OCI-LY7 (cell line): Measurements from ENCODE around the gene SLFN12L. TPM values are rescaled to one million over a fixed set of nuclear protein-coding genes. Genes with fewer than 3 reads are reported as not detected.
"Not testable (repeated sequence)": the region's sequence is repeated elsewhere in the genome, so short reads cannot be mapped to it uniquely, and the experiment has no call there.

Experiments
- BruUV-seq: library from RNA; stranded (reverse); fragments of 400-500 nt; replicated peaks from 2 replicates; lab custom pipeline; 2021; lab: Mats Ljungman, UMichigan
- CTCF ChIA-PET: fragments of 300-600 bp; sonication (Branson Sonifier 250); formaldehyde crosslinking; loops from one replicate; lab custom pipeline; 2022; ENCODE audit warnings: antibody characterized with exemption; ENCODE audit not compliant: unreplicated experiment; lab: Charles Lee
- POLR2A ChIA-PET: fragments of 300-600 bp; sonication (Branson Sonifier 250); formaldehyde crosslinking; loops from one replicate; lab custom pipeline; 2022; ENCODE audit warnings: antibody characterized with exemption; lab: Charles Lee
- DNase-seq: peaks from one replicate; pipeline ENCODE4 v3.0.0-alpha.2; 2015; ENCODE audit warnings: low spot score
- H2AFZ ChIP-seq: fragments of 200-600 bp; sonication (generic), shearing (Covaris generic); 2 replicates; pipeline ENCODE4 v1.6.1; 2014; ENCODE audit warnings: mild to moderate bottlenecking, antibody characterized with exemption, low read length, moderate library complexity
- H3K27ac ChIP-seq: fragments of 200-600 bp; sonication (generic); 2 replicates; pipeline ENCODE4 v1.5.1; 2014; ENCODE audit warnings: mixed run types, low read depth, mild to moderate bottlenecking, moderate library complexity, low read length, inconsistent platforms; ENCODE audit not compliant: poor library complexity, severe bottlenecking
- H3K36me3 ChIP-seq: fragments of 200-600 bp; sonication (generic); 2 replicates; pipeline ENCODE4 v1.6.1; 2014; ENCODE audit warnings: mild to moderate bottlenecking, antibody characterized with exemption, low read length, moderate library complexity, mixed read lengths; ENCODE audit not compliant: insufficient read depth
- H3K4me1 ChIP-seq: fragments of 200-600 bp; sonication (generic); 2 replicates; pipeline ENCODE4 v1.5.1; 2014; ENCODE audit warnings: mild to moderate bottlenecking, low read length; ENCODE audit not compliant: insufficient read depth, poor library complexity, severe bottlenecking
- H3K4me2 ChIP-seq: fragments of 200-600 bp; sonication (generic); 2 replicates; pipeline ENCODE4 v1.6.1; 2014; ENCODE audit warnings: mild to moderate bottlenecking, low read length
- H3K4me3 ChIP-seq: fragments of 200-600 bp; sonication (generic); 2 replicates; pipeline ENCODE4 v1.5.1; 2014; ENCODE audit warnings: mild to moderate bottlenecking, low read depth, low read length; ENCODE audit not compliant: poor library complexity, severe bottlenecking
- H3K79me2 ChIP-seq: fragments of 200-600 bp; sonication (generic); 2 replicates; pipeline ENCODE4 v1.6.1; 2016; ENCODE audit warnings: low read depth, mild to moderate bottlenecking, low read length, moderate library complexity, mixed read lengths; ENCODE audit not compliant: insufficient read depth
- H3K9me2 ChIP-seq: fragments of 200-600 bp; sonication (generic); 2 replicates; pipeline ENCODE4 v1.6.1; 2016; ENCODE audit warnings: mild to moderate bottlenecking, low read length, mixed read lengths; ENCODE audit not compliant: insufficient read depth
- H3K9me3 ChIP-seq: fragments of 200-600 bp; sonication (generic); 2 replicates; pipeline ENCODE4 v1.6.1; 2014; ENCODE audit warnings: mild to moderate bottlenecking, mixed run types, low read length, mixed read lengths
- H4K20me1 ChIP-seq: fragments of 200-600 bp; sonication (generic); 2 replicates; pipeline ENCODE4 v1.6.1; 2014; ENCODE audit warnings: mild to moderate bottlenecking, antibody characterized with exemption, low read length, moderate library complexity, mixed read lengths; ENCODE audit not compliant: insufficient read depth
- EZH2phosphoT487 ChIP-seq: fragments of 200-600 bp; sonication (generic); IDR thresholded peaks from 2 replicates; pipeline ENCODE4 v1.6.1; 2018; ENCODE audit warnings: low read depth, borderline replicate concordance, mild to moderate bottlenecking, mixed run types, antibody characterized with exemption, low read length, moderate library complexity, mixed read lengths
- intact Hi-C: fragments of 100-400 bp; cut with micrococcal nuclease; formaldehyde crosslinking; loops from one replicate; pipeline ENCODE4 v1.10.0; 2022; ENCODE audit not compliant: unreplicated experiment
- total RNA-seq, 2 experiments: library from RNA; depleted of rRNA in 1 of 2; stranded (reverse); fragments of >200 nt in 1 of 2; shearing (Covaris generic) in 1 of 2; gene quantifications; 2 replicates each; pipeline ENCODE4 v1.2.3, GENCODE V29; 2014 to 2022
- TF ChIP-seq, protein P1 (sequence below): fragments of 200-600 bp; sonication (generic); conservative IDR thresholded peaks from 2 replicates; pipeline ENCODE4 v1.5.1; 2014; ENCODE audit warnings: mild to moderate bottlenecking, antibody characterized with exemption, low read length, moderate library complexity, mixed read lengths

The SLFN12L gene
- total RNA-seq, 2 experiments from 2014 or later: not detected

DNA sequence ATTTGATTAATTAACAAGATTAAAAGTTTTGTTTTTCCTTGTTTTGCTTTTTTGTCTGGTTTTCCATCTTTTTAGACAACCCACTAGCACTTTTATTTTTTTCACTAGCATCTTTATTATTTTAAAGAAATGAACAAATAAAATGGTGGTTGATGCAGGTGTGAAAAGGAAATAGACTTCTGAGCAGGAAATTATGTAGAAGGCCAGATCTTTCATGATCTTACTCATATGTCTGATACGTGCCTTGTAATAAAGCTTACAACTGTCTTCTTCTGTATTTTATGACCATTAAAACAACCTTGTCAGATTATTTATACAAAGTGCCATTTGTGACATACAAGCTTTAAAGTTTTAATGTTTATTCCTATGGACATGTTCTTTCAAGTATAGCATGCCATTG, 6.3 kb downstream of the SLFN12L start:
- no peak overlapping the region for H3K4me3 ChIP-seq
- intact Hi-C loops: loop anchor here (10.0 kb wide), 1 partner anchor 356 kb away; no protein-coding TSS in a partner anchor
- BruUV-seq: no TSS peak

GRCh38 chr17:35529866-35530265, 7.6 kb downstream of the SLFN12L start:
- H3K4me1 ChIP-seq: peaks cover 3% of the 10 kb centered on the region

More for the DNA sequence above, 6.3 kb downstream of the SLFN12L start:
- no peaks in the 10 kb centered on the region for H4K20me1 ChIP-seq
- no peaks in the 10 kb centered on the region for H3K9me2 ChIP-seq
- DNase-seq: no peak
- no peaks in the 10 kb centered on the region for H3K79me2 ChIP-seq
- no peaks in the 10 kb centered on the region for H3K9me3 ChIP-seq
- H3K4me1 ChIP-seq: peaks cover 3% of the 10 kb centered on the region
- no peak overlapping the region for H3K4me2 ChIP-seq
- H3K27ac ChIP-seq: no peak overlapping the region
- H2AFZ ChIP-seq: no peak overlapping the region
- TF ChIP-seq, protein P1, sequence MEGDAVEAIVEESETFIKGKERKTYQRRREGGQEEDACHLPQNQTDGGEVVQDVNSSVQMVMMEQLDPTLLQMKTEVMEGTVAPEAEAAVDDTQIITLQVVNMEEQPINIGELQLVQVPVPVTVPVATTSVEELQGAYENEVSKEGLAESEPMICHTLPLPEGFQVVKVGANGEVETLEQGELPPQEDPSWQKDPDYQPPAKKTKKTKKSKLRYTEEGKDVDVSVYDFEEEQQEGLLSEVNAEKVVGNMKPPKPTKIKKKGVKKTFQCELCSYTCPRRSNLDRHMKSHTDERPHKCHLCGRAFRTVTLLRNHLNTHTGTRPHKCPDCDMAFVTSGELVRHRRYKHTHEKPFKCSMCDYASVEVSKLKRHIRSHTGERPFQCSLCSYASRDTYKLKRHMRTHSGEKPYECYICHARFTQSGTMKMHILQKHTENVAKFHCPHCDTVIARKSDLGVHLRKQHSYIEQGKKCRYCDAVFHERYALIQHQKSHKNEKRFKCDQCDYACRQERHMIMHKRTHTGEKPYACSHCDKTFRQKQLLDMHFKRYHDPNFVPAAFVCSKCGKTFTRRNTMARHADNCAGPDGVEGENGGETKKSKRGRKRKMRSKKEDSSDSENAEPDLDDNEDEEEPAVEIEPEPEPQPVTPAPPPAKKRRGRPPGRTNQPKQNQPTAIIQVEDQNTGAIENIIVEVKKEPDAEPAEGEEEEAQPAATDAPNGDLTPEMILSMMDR: no peak
- TF ChIP-seq EZH2phosphoT487: no peak
- CTCF ChIA-PET: no interaction called here
- H3K36me3 ChIP-seq: no peaks in the 10 kb centered on the region
- POLR2A ChIA-PET: no interaction called here

GRCh38 chr17:35529326-35529725, 8.2 kb downstream of the SLFN12L start:
- H3K79me2 ChIP-seq, H3K4me3 ChIP-seq, DNase-seq, BruUV-seq, H3K9me3 ChIP-seq, H4K20me1 ChIP-seq, POLR2A ChIA-PET, H3K36me3 ChIP-seq, intact Hi-C loops, CTCF ChIA-PET, H3K9me2 ChIP-seq, H3K4me2 ChIP-seq, H2AFZ ChIP-seq, H3K27ac ChIP-seq, H3K4me1 ChIP-seq: not testable (repeated sequence)

More at GRCh38 chr17:35529866-35530265, 7.6 kb downstream of the SLFN12L start:
- no peak for TF ChIP-seq EZH2phosphoT487
- TF ChIP-seq, protein P1: no peak
- Histone ChIP-seq H3K9me2 (no peaks in the 10 kb centered on the region), H3K4me2 (no peak overlapping the region), H3K9me3 (no peaks in the 10 kb centered on the region), H3K36me3 (no peaks in the 10 kb centered on the region), H3K27ac (no peak overlapping the region), H4K20me1 (no peaks in the 10 kb centered on the region), H3K79me2 (no peaks in the 10 kb centered on the region), H2AFZ (no peak overlapping the region), H3K4me3 (no peak overlapping the region)
- no TSS peak for BruUV-seq
- POLR2A ChIA-PET: interaction anchor here (0.7 kb wide), 1 partner anchor 9 kb away, joined by 5 read pairs; no protein-coding TSS in a partner anchor
- CTCF ChIA-PET: no interaction called here
- DNase-seq: no peak
- intact Hi-C loops: loop anchor here (10.0 kb wide), 1 partner anchor 355 kb away; no protein-coding TSS in a partner anchor
